Measurements from ENCODE around the gene PUS7L.
"Not testable (repeated sequence)": the region's sequence is repeated elsewhere in the genome, so short reads cannot be mapped to it uniquely, and the experiment has no call there.

The PUS7L gene

DNA sequence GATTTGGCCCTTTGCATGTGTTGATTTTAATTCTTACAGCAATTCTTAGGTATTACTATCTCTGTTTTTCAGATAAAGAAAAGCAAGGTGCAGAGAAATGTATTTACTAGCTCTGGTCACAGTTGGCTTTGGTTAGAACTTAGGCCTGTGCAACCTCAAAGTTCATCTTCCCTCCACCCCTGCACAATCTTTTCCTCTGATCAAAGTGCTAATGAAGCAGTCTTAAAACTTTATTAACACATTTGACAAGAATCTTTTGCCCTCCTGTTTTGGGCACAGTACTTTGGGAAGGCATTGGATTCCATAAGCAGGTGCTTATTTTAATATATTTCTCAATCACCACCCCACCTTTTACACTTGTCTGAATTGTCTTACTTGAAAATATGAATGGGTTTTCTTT is 2.9 kb upstream of the PUS7L start:
- no peaks in the 10 kb centered on the region for H4K20me1 ChIP-seq (ENCODE audit: insufficient read depth, low read length)
- no peak overlapping the region for H3K27ac ChIP-seq (ENCODE audit: low read length)
- H3K4me3 ChIP-seq (ENCODE audit: low read length): no peak overlapping the region
- H3K9ac ChIP-seq (ENCODE audit: low read length): no peak overlapping the region
- H3K79me2 ChIP-seq (ENCODE audit: low read length): peaks cover 36% of the 10 kb centered on the region
- no peak overlapping the region for H2AFZ ChIP-seq (ENCODE audit: low read depth, low read length)
- peaks cover 17% of the 10 kb centered on the region for H3K4me1 ChIP-seq (ENCODE audit: low read length)
- no peaks in the 10 kb centered on the region for H3K27me3 ChIP-seq (ENCODE audit: low read depth, low read length)
- TF ChIP-seq EZH2phosphoT487 (IDR thresholded peaks at IDR 0.05; ENCODE audit: low read depth): no peak
- TF ChIP-seq, protein P1, sequence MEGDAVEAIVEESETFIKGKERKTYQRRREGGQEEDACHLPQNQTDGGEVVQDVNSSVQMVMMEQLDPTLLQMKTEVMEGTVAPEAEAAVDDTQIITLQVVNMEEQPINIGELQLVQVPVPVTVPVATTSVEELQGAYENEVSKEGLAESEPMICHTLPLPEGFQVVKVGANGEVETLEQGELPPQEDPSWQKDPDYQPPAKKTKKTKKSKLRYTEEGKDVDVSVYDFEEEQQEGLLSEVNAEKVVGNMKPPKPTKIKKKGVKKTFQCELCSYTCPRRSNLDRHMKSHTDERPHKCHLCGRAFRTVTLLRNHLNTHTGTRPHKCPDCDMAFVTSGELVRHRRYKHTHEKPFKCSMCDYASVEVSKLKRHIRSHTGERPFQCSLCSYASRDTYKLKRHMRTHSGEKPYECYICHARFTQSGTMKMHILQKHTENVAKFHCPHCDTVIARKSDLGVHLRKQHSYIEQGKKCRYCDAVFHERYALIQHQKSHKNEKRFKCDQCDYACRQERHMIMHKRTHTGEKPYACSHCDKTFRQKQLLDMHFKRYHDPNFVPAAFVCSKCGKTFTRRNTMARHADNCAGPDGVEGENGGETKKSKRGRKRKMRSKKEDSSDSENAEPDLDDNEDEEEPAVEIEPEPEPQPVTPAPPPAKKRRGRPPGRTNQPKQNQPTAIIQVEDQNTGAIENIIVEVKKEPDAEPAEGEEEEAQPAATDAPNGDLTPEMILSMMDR (IDR thresholded peaks at IDR 0.05; ENCODE audit: low read depth, low read length): no peak
- no peak overlapping the region for H3K4me2 ChIP-seq (ENCODE audit: low read length)
- peaks cover 4% of the 10 kb centered on the region for H3K36me3 ChIP-seq (replicated peaks; ENCODE audit: low read depth, low read length)
- no peaks in the 10 kb centered on the region for H3K9me3 ChIP-seq (ENCODE audit: insufficient read depth, low read length)

DNA sequence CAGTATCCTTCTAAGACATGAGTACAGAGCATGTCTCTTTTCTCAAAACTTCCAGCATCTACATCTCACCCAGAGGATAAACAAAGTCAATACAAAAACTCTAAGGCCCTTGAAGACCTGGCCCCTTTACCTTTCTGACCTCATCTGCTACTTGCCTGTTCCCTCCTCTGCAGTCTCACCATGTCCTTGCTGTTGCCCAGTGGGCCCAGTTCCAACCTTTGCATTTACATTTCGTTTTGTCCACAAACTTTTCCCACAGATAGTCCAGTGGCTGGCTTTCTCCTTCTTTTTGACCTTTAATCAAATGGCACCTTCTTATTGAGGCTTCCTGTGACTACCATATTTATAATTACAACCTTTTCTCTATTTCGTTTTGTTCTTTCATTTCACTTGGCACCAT is 1.8 kb upstream of the PUS7L start:
- H3K27ac ChIP-seq (ENCODE audit: low read length): no peak overlapping the region
- TF ChIP-seq, protein P1 (IDR thresholded peaks at IDR 0.05; ENCODE audit: low read depth, low read length): no peak
- no peak for TF ChIP-seq EZH2phosphoT487 (IDR thresholded peaks at IDR 0.05; ENCODE audit: low read depth)
- H3K9ac ChIP-seq (ENCODE audit: low read length): peak overlapping the region; percentile 93
- H3K36me3 ChIP-seq (replicated peaks; ENCODE audit: low read depth, low read length): peaks cover 9% of the 10 kb centered on the region
- no peak overlapping the region for H2AFZ ChIP-seq (ENCODE audit: low read depth, low read length)
- peaks cover 40% of the 10 kb centered on the region for H3K79me2 ChIP-seq (ENCODE audit: low read length)
- peak overlapping the region; percentile 94 for H3K4me3 ChIP-seq (ENCODE audit: low read length)
- H4K20me1 ChIP-seq (ENCODE audit: insufficient read depth, low read length): no peaks in the 10 kb centered on the region
- H3K4me1 ChIP-seq (ENCODE audit: low read length): peaks cover 17% of the 10 kb centered on the region
- no peaks in the 10 kb centered on the region for H3K9me3 ChIP-seq (ENCODE audit: insufficient read depth, low read length)
- H3K27me3 ChIP-seq (ENCODE audit: low read depth, low read length): no peaks in the 10 kb centered on the region
- H3K4me2 ChIP-seq (ENCODE audit: low read length): peak overlapping the region; percentile 95

DNA sequence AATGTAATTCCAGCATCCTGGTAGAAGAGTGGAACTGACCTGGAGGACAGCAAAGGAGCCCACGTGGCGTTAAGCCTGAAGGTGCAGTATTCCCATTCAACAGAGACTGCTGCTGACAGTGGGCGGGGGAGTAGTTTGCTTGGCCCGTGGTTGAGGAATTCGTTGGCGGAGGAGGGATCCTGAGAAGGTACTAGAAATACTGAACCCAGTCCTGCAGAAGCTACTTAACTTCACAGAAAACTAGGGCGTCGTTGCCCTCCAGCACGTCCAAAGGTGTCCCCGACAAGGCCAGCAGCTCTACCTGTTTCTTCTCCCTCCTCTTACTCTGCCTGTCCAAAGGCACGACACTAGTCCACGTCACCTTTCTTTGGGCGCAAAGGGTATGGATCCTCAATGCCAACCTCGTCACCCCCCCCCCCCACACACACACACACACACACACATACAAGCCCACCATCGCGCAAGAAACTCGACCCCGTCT is 303 bp downstream of the PUS7L start:
- peaks cover 26% of the 10 kb centered on the region for H3K36me3 ChIP-seq (replicated peaks; ENCODE audit: low read depth, low read length)
- TF ChIP-seq, protein P1 (IDR thresholded peaks at IDR 0.05; ENCODE audit: low read depth, low read length): no peak
- TF ChIP-seq EZH2phosphoT487 (IDR thresholded peaks at IDR 0.05; ENCODE audit: low read depth): no peak
- H3K9me3 ChIP-seq (ENCODE audit: insufficient read depth, low read length): no peaks in the 10 kb centered on the region
- H3K27me3 ChIP-seq (ENCODE audit: low read depth, low read length): no peaks in the 10 kb centered on the region
- H3K79me2 ChIP-seq (ENCODE audit: low read length): peaks cover 40% of the 10 kb centered on the region
- no peak overlapping the region for H3K27ac ChIP-seq (ENCODE audit: low read length)
- H3K4me3 ChIP-seq (ENCODE audit: low read length): peak overlapping the region; percentile 94
- H2AFZ ChIP-seq (ENCODE audit: low read depth, low read length): peak overlapping the region; percentile 86
- H3K4me1 ChIP-seq (ENCODE audit: low read length): peaks cover 17% of the 10 kb centered on the region
- H4K20me1 ChIP-seq (ENCODE audit: insufficient read depth, low read length): no peaks in the 10 kb centered on the region
- H3K4me2 ChIP-seq (ENCODE audit: low read length): peak overlapping the region; percentile 97
- H3K9ac ChIP-seq (ENCODE audit: low read length): peak overlapping the region; percentile 85

GRCh38 chr12:43754015-43754414 is 4.6 kb downstream of the PUS7L start:
- no peak overlapping the region for H3K27ac ChIP-seq (ENCODE audit: low read length)
- H3K9ac ChIP-seq (ENCODE audit: low read length): no peak overlapping the region
- peaks cover 38% of the 10 kb centered on the region for H3K36me3 ChIP-seq (replicated peaks; ENCODE audit: low read depth, low read length)
- H3K4me2 ChIP-seq (ENCODE audit: low read length): no peak overlapping the region
- H3K4me1 ChIP-seq (ENCODE audit: low read length): peaks cover 7% of the 10 kb centered on the region
- H3K79me2 ChIP-seq (ENCODE audit: low read length): peaks cover 24% of the 10 kb centered on the region
- H3K9me3 ChIP-seq (ENCODE audit: insufficient read depth, low read length): no peaks in the 10 kb centered on the region
- H2AFZ ChIP-seq (ENCODE audit: low read depth, low read length): no peak overlapping the region
- no peak for TF ChIP-seq EZH2phosphoT487 (IDR thresholded peaks at IDR 0.05; ENCODE audit: low read depth)
- H3K27me3 ChIP-seq (ENCODE audit: low read depth, low read length): no peaks in the 10 kb centered on the region
- no peaks in the 10 kb centered on the region for H4K20me1 ChIP-seq (ENCODE audit: insufficient read depth, low read length)
- no peak overlapping the region for H3K4me3 ChIP-seq (ENCODE audit: low read length)

DNA sequence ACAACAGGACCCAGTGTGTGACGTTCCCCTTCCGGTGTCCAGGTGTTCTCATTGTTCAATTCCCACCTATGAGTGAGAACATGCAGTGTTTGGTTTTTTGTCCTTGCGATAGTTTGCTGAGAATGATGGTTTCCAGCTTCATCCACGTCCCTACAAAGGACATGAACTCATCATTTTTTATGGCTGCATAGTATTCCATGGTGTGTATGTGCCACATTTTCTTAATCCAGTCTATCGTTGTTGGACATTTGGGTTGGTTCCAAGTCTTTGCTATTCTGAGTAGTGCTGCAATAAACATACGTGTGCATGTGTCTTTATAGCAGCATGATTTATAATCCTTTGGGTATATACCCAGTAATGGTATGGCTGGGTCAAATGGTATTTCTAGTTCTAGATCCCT is 7.2 kb downstream of the PUS7L start:
- H3K4me1 ChIP-seq (ENCODE audit: low read length); H3K4me2 ChIP-seq (ENCODE audit: low read length); H2AFZ ChIP-seq (ENCODE audit: low read depth, low read length); H3K9me3 ChIP-seq (ENCODE audit: insufficient read depth, low read length); H4K20me1 ChIP-seq (ENCODE audit: insufficient read depth, low read length); H3K27ac ChIP-seq (ENCODE audit: low read length); H3K9ac ChIP-seq (ENCODE audit: low read length); H3K27me3 ChIP-seq (ENCODE audit: low read depth, low read length); H3K79me2 ChIP-seq (ENCODE audit: low read length); H3K4me3 ChIP-seq (ENCODE audit: low read length): not testable (repeated sequence)
- peaks cover 38% of the 10 kb centered on the region for H3K36me3 ChIP-seq (replicated peaks; ENCODE audit: low read depth, low read length)
